HL-60/S4 treated with phorbol 12-myristate 13-acetate at 8.2 ng/mL for 4 days and 3 days (cell line): ENCODE measurements around the gene ARHGAP24.

Experiments
- in situ Hi-C: fragments of 300-500 bp; cut with MboI; formaldehyde crosslinking; loops from 2 replicates; pipeline ENCODE4 v1.15.0; 2022; ENCODE audit warnings: low sequenced_read_pairs

The ARHGAP24 gene

DNA sequence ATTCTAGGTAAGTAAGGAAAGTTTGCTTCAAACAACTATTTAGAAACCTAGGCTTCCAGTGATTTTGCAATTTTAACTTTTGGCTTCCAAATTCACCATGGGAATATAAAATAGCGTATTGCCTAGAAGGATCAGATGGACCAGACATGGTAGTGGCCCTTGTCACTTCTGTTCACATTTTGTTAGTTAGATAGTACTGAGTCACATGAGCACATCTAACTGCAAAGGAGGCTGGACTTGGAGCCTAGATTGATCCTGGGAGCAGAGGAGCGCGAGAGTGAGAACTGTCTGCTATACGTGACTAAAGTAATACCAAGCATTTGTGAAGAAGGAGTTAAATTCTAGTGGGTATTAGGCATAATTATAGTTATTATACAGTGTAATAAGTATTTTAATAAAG, 102.4 kb downstream of the ARHGAP24 start:
- in situ Hi-C loops = no loop called here

DNA sequence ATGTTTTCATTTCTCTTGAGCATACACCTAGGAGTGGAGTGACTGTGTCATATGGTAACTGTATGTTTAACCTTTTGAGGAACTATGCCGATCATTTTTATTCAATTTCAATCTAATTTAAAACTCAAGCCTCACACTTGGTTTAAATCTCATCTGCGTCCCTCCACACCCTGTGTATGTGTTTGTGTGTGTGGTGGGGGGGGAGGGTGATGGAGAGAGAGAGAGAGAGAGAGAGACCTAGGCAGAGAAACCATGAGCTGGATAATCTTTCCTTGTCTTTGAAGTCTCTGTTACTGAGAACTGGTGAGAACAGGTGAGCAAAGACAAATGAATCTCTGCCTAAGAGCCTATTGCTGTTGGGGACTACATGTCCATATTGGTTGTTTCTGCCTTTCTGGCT, 105.0 kb downstream of the ARHGAP24 start:
- in situ Hi-C loops = no loop called here

DNA sequence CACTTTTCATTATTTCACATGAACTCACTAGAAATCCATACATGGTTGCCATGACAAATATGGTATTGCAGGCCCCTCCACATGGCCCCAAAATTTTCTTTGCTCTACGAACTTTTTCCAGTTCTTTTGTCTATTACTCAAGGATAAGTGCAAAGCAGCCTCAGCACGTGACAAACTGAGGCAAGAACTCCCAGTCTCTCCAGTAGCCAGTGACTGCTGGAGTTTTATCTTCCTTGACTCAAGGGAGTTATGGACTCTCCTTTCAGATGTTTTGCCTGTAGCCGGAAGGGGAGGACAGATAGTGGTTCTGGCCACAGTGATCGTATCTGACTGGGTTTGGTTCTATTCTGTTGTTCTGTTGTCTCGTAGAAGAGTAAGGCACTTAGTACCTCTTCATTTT, 105.5 kb downstream of the ARHGAP24 start:
- in situ Hi-C loops = no loop called here

DNA sequence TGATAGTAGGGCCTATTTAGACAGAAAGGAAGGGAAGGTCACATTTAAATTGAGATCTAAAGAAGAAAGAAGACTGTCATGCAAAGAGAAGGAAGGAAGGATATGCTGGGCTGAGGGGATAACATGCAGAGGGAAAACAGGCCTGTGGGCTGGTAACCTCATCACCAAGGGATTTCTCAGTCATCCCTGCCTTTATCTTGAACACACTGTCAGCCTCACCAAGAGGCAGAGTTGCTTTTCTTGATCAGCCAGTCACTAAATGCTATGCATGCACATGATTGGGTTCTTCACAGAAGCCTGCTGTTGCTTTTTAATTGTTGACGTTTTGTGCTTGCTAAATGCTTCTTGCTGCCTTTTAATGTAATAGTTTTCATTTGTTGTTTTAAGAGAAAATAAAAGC, 113.0 kb downstream of the ARHGAP24 start:
- in situ Hi-C loops = no loop called here

DNA sequence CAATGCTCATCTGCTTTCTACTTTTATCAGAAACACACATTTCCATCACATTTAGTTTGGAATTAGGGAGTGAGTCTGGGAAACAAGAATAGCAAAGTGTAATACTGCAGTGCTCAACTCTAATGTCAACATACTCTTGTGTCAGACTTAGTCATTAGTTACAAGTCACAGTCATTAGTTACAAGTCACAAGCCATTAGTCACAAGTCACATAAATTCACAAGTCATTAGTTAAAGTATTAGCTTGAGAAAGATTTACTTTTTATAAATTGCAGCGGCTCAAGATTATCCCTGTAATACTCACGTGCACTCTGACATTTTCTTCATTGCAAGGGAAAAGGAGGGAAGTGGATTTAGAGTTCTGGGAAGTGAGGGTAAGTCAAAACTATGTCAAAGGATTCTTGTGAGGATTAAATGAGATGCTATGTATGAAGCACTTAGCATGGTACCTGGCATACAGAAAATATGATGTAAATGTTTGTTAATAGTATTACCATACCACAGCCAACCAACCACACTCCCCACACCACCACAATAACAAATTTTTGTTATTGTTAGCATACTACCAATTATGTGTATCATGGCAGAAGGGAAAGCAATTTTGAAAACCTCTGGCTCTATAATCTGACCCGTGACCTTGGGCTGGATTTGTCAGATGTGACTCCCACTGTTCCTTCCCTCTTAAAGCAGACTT, 116.6 kb downstream of the ARHGAP24 start:
- in situ Hi-C loops = no loop called here

DNA sequence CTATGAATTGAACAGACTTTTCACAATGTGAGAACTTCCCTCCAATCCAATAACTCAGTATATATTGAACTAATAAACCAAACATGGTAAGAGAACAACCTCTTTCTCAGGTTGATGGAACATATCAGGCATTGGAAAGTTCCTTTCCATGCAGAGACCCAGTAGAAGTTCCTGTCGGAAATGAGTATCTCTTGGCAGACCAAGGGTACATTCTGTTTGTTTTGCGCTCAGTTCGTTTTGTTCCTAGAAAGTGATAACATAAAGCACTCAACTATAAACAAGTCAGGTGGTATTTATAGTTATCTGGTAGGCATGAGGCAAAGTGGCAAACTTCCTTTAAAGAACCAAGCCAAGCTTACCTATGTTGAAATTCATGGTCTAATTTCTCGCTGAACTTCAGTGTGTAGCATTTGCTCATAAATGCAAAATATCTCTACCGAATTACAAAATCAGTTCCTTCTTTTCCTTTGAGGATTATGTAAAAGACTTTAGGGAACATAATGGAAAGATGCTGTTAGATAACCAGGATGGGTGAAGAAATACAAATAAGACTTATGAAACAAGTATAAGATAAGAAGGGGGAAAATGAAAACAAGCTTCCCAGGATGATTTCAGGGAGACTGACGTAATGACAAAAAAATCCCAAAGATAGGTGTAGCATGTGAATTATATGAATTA, 120.3 kb downstream of the ARHGAP24 start:
- in situ Hi-C loops = no loop called here

DNA sequence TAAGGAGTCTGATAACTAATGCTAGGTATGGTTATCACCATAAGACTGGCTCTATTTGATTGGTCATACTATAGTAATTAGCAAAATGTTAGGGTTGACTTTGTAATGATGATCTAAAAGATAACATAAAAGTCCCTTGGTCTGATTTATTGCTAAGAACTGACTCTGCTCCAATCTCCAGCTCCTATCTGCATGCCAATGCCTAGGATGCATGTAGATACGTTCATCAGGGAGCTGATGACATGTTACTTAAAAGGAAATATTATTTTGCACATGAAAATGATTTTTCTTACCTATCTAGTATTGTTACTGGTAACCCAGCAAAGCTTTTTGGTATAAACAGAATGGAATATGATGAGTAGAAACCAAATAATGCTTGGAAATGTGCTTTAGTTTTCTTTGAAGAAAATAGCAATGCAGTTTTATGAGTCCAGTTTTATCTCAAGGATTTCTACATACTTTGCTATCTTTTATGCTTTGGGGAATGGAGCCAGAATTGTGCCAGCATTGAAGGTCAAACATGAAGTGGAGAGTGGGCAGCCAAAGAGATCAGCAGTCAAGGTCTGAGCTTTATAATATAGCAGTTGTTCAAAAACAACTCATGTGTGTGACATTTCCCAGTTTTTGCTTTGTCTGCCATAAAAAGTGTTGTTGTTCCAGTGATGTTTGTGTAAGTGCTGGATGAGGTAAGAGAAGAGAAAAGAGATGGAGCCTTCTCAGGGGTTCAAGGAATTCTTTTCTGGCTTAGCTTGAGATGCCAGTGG, 121.0 kb downstream of the ARHGAP24 start:
- in situ Hi-C loops = no loop called here

DNA sequence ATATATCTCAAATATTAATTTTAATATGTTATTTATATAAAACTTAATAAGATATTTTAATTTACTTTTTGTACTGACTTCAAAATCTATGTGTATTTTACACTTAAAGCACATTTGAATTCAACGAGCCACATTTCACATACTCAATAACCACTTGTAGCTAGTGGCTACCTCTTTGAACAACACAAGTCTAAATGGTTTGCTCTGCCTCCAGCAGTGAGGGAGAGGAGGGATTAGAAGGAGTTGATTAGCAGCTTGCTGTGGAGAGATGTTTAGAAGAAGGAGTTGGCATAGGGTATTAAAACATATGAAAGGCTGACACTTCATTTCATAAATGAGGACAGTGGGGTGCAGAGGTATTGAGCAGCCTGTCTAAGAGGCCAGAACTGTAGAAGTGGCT, 124.0 kb downstream of the ARHGAP24 start:
- in situ Hi-C loops = no loop called here

DNA sequence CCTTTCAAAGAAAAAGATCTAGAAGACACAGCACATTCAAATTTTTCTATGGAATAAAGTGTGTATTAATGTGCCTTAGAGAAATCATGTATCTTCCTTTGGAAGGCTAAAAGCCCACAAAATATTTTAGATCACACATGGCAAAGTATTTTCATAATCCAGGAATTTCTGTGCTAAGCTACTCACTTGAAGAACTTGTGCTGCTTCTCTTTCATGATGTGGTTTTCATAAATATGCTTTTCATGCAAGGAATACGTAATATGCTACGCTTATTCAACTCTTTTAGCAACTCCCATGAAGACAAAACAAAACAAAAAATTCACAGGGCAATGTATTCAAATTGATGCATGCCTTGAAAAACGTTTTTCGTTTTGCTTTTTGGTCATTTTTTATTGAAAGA, 125.6 kb downstream of the ARHGAP24 start:
- in situ Hi-C loops = no loop called here

DNA sequence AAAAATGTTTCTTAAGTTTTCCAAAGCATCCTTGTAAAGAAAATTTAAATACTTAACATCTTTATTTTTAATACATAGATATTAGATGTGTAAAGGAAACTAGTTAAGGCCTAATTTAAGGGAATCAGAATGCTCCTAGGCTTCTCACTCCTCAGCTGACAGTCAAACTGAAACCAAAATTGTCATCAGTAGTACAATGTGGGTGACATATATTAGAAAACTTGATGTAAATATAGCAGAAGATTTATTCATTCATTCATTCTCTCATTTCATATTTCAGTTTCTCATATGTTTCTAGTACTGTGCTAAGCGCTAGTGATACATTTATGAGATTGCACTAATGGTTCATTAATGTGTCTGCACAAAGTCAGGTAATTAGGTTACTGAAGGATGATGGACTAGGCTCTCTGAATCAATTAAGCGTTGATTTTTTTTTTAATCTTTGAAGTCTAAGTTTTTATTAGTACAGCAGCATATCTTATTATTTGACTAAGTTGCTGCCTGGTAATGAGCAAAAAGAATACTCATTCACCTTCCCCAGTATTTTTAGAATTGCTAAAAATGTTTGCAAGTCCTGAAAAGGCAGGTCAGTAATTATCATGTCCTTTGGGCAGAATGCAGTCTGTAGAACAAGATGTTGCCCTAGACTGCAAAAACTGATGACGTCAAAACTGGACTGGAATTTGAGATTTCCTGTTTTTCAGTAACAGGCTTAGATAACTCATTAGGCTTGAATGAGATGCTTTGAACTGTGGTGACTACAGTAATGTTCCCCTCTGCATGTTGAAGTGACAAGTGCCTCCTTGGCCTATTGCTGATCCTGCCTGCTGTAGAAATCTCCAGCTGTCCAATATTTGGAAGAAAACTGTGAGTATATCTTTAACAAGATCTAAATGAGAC, 128.7 kb downstream of the ARHGAP24 start:
- in situ Hi-C loops = no loop called here

DNA sequence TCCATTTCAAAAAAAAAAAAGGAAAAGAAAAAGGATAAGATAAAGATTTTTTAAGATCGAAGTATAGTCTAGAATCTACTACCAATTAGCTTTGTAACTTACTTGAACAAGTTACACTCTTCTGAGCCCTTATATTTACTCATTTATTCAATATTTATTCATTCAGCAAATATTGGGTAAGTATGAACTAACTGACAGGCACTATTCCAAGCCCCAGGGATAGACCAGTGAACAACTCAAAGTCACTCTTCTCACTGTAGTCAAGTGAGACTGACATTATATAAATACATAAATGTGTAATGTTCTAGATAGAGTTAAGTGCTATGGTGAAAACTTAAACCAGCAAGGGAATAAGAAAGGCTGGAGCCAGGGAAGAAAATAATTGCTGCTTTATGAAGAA, 131.6 kb downstream of the ARHGAP24 start:
- in situ Hi-C loops = no loop called here

DNA sequence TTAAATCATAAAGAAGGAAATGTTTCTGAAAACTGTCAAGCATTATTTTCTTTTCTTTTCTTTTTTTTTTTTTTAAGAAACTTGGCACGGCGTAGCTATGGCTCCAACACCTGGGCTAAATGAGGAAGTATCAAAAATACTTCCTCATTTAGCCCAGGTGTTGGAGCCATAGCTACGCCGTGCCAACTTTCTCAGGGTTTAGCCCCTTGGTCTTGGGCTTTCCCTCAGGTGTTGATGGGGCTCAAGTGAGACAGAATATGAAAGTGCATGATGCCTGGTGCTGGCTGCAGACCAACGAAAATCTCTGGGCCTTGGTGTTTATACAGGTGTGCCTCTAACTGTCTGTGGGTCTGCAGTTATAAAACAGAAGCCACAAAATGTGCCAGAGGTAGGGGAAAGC, 132.7 kb downstream of the ARHGAP24 start:
- in situ Hi-C loops = no loop called here

DNA sequence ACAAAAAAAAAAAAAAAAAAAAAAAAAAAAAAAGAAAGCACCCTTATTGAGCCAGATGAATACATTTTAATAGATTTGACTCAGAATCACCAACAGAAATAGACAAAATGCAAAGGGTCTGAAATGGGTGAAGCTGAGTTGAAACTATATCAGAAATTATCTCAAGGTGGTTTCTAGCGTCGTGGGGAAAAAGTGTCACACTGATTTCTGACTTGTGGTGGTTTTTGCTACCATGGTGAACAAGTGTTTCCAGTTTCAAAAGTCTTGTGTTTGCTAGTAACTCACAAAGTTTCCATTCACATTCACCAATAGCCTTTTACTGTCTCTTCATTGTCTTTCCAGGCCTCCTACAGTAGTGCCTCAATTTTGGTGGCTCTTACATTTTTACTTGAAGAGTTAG, 135.5 kb downstream of the ARHGAP24 start:
- in situ Hi-C loops = no loop called here

DNA sequence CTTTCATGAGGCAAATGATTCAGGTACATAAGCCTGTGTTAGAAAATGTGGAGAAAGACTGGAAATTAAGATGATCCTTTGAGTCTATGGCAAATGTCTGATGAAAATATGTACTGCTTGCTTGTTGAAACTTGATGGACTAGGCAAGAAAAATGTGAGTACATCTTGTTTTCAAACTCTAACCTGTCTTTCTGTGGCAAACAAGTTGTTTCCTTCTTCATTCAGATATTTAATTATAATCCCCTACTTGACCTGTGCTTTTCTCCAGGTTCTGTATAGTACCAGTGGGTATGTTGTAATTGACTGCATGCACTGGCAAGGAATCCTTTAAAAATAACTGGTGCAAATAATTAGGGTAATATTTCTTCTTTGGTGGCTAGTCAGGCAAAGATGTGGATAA, 136.7 kb downstream of the ARHGAP24 start:
- in situ Hi-C loops = no loop called here

DNA sequence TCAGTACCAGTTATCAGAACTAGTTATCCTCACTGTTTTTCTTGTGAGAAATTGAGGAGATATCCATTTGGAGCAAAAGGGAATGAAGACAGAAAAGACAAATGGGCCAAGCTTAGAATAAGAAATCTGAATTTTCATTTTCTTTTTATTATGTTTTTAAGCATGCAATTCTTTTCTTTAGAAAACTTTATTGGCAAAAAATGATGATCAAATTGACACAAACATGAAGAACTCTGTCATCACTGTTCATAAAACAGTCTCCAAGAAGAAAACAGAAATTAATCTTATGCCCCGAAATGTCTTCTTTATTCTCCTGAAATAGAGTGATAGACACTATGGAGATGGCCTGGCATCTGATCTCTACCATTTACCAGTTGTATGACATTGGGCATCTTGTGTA, 139.0 kb downstream of the ARHGAP24 start:
- in situ Hi-C loops = no loop called here

DNA sequence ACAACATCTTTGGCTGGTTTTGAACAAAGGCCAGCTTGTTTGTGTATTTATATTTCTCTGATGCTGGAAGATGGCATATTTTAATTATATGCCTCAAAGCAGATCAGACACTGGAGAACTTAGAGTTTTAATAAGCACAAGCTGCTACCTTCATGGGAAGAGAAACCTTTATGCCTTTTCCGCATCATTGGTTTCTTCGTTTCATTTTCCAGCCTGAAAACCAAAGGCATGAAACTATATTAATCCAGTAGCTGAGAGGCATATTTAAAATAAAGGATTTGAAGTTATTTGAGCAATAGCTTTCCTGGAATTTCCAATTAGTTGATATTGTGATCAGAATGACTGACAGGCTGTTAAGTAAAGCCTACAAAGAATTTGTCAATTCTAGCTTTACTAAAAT, 141.0 kb downstream of the ARHGAP24 start:
- in situ Hi-C loops = no loop called here

DNA sequence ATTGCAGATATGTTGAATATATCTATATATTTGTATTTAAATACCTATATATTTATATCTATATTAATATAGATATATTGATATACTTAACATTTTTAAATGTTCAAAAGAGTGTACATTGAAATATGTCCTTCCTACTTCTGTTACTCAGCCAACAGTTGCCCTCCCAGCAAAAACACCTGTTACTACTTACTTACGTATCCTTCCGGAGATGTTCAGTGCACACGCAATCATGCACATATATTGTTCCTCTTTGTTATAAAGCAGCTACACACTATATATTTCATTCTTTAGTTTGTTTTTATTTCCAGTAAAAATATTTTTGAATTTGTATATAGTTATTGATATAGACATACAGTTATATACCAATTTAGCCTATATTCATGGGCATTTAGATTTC, 142.3 kb downstream of the ARHGAP24 start:
- in situ Hi-C loops = no loop called here

DNA sequence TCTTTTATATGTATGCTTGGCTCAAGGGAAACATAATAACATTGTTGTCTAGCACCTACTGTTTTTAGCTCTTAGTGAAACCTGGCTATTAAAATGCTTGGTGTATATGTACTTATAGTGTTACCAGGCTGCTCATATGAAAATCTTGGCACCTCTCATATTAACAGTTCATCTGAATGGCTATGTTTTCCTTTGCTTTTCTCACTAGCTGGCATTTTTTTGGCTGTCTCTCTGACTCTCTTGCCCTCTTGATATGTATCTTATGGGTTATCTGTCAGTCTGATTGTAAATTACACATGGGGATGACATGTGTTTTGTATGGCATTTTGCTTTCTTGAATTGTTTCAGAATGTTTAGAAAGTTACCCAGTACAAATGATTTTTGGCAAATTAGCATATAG, 158.0 kb downstream of the ARHGAP24 start:
- in situ Hi-C loops = no loop called here

DNA sequence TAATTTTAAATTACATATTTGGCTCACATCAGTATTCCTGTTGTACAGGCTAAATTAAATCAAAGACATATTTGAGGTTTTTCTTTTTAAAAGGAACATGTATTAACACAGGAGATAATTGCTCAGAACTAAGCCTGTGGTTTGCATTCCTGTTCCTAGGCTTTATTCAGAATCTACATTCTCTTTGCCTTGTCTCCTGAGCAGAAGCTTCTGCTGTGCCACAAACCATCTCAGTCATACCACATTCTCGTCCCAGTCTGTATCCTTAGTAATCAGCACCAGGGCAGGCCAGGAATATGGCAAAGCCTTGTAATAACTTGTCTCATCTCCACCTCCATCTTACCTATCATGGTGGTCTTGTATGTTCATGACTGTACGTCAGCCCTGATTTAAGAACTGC, 162.8 kb downstream of the ARHGAP24 start:
- in situ Hi-C loops = no loop called here

DNA sequence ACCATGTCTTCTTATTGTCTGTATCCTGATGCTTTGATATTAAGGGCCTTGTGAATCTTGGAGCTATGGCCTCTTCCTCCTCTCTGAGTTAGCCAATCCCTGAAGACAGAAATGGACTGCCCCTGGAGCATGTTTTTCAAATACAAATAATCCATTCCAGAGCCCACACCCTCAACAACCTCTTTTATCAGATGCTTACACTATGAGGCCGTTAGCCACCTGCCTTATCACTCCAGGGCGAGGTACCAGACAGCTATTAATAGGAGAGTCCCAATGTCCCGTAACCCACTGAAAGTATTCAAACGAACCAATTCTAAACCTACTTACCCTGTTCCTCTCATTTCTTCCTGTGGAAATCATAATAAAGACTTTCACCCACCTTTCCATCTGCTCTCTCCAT, 165.0 kb downstream of the ARHGAP24 start:
- in situ Hi-C loops = no loop called here
